Measurements from ENCODE around the gene GIPR.
"Not testable (repeated sequence)": the region's sequence is repeated elsewhere in the genome, so short reads cannot be mapped to it uniquely, and the experiment has no call there.

Gene GIPR

DNA sequence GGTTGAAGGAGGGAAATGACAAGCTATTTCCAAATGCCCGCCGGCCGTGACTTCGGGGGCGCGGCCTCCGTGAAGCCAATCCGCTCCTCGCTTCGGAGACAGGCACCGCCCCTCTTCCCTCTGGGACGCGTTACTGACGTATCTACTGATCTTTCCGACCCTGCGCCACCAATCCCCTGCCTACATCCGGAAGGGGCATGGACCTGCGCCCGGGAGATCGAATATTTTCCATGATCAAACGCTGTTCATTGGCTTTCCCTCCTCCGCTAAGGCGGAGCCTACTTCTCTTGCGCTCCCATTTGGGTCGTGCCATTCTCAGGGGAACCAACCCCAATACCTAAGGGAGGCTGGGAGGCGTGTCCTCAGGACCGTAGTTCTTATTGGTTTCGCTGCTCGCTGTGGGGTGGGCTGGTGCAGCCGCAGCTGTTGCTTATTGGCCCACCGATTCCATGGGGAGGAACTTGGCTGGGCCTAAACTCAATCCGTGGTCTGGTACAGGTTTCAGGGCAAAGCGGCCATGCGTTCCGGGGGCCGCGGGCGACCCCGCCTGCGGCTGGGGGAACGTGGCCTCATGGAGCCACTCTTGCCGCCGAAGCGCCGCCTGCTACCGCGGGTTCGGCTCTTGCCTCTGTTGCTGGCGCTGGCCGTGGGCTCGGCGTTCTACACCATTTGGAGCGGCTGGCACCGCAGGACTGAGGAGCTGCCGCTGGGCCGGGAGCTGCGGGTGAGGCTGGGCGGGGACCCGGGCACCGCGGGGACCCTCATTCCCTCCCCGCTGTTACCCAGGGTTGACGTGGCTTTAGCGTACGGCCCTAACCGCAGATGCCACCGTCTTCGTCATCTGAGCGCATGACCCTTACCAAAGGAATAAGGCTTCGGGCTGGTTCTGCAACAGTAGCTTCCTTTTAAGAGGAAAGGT is 24.4 kb downstream of the GIPR start, which contains the start of gene QPCTL:
TSS of gene QPCTL (plus strand) at position 480 of the 919 bp plus-strand sequence. CDS start at position 518, 38 bp downstream.
- DNase-seq = peak; percentile 97

- DNase-seq = peak; percentile 77
Observed at GRCh38 chr19:45693106-45693788, 25.2 kb downstream of the GIPR start.

- no peak for DNase-seq
Observed at GRCh38 chr19:45701676-45702075, 33.7 kb downstream of the GIPR start.

DNA sequence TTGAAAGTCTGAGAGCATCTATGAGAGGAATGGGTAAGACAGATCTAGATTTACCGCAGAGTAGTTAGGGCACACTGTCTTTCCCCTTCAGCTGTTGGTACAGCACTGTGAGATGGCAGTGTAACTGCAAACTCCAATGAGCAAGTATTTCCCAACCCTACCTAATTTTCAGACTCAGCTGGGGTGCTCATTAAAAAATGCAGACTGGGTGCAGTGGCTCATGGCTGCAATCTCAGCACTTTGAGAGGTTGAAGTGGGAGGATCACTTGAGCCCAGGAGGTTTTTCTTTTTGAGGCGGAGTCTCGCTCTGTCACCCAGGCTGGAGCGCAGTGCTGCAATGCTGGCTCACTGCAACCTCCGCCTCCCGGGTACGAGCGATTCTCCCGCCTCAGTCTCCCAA is 37.1 kb downstream of the GIPR start:
- no peak for DNase-seq

DNA sequence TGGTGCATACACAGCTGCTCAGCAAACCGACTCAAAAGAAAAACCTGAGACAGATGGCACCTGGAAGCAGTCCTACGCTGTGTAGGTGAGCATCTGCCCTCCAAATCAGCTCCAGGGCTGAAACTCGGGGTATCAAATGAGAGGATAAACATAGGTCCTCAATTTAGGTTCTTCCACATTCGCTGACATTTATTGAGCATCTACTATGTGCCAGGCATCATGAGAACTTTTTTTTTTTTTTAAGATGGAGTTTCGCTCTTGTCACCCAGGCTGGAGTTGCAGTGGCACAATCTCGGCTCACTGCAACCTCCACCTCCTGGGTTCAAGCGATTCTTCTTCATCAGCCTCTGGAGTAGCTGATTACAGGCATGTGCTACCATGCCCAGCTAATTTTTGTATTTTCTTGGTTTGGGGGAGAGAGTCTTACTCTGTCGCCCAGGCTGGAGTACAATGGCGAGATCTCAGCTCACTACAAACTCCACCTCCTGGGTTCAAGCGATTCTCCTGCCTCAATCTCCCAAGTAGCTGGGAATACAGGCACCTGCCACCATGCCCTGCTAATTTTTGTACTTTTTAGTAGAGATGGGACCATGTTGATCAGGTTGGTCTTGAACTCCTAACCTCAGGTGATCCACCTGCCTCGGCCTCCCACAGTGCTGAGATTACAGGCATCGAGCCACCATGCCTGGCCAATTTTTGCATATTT is 37.8 kb downstream of the GIPR start:
- DNase-seq = no peak

- no peak for DNase-seq
Observed at GRCh38 chr19:45710356-45711130, 42.5 kb downstream of the GIPR start.

- DNase-seq = no peak
Observed at GRCh38 chr19:45711851-45712698, 44.1 kb downstream of the GIPR start.

- no peak for DNase-seq
Observed at GRCh38 chr19:45712699-45713067, 44.7 kb downstream of the GIPR start.

DNA sequence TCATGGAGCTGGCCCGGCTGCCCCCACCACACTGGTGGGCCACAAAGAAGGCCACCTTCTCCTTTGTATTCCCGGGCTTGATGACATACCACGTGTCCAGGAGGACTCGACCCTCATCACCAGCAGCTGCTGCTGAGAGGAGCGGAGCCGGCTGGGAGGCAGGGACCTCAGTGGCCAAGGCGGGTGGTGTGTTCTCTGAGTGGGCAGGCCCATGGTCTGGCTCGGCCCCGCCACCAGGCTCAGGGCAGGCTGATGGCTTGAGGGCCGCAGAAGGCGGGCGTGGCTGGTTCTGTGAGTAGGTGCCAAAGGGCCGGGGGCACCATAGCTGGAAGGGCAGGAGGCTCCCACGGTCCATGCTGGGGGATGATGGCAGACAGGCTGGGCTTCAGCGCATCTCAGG is 45.1 kb downstream of the GIPR start:
- no peak for DNase-seq

- no peak for DNase-seq
Observed at GRCh38 chr19:45715139-45715538, 47.1 kb downstream of the GIPR start.

DNA sequence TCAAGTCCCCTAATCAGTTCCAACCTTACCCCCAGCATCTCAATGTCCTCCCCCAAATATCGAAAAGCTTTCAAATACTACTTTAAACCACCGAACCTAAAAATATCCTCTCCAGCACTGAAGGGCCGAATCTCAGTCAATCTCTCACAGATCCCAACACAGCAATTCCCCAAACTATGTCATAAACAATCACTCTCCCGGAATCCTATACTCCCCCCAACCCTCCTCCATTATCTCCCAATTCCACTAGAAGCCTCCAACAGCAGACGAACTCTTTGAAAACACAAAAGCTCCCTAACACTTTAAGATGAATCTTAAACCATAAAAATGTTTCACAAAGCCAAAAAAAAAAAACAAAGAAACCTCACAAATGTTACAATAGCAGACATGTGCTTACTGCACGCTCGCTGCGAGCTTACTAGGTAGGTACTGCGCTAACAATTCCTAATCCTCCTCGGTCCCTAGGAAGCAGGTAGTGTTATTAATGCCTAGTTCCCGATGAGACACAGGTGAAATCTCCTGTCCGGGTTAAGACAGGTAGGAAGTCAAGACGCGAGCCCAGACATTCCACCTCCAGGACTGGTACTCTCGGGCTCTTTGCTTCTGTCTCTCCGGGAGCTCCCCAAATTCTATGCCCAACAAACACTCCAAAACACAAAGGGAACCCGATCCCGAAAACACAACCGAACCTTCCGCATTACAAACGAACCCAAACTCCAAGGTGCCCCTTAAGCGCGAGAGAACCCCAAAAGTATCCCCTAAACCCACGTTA is 48.5 kb downstream of the GIPR start:
- no peak for DNase-seq

DNA sequence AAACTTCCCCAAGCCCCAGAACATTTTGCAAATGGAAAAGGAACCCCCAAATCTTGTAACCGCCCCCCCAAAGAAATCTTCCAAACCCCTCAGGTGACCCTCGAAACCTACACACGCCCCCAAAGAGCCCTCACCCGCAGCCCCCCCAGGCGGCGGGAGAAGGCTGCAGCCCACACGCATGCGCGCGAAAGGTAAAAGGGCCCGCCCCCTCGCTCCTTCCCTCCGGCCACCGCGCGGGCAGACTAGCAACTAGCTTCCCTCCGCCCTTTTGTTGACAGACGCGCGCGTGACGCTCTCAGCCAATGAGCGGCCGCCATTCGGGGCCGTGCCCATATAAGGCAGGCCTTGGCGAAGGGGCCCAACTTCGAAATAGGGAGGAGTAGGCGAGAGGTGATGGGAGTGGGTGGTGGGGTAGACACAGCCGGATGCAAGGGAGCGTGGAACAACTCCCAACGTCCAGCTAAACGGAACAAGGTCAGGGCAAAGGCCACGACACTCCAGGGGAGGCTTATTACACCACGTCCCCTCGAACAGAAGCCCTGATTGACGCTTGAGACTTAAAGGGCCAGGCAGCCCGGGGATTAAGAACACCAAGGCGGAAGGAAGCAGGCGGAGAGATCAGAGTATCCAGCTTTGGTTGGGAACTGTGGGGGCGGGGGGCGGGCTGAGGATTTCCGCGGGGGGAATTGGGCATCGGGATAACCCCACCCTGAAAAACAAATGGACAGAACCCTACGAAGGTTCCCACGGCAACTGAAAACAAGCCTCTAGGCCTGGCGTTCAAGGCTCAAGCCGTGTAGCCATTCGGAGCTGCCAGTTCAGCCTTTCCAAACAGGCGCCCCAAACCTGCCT is 49.3 kb downstream of the GIPR start:
- DNase-seq = peak; percentile 99

- DNase-seq = no peak
Observed at GRCh38 chr19:45717983-45718650, 50.1 kb downstream of the GIPR start.

GRCh38 chr19:45720065-45720464 is 52.0 kb downstream of the GIPR start:
- DNase-seq = not testable (repeated sequence)

GRCh38 chr19:45728683-45729082 is 60.7 kb downstream of the GIPR start:
- not testable (repeated sequence) for DNase-seq

- DNase-seq = no peak
Observed at GRCh38 chr19:45729800-45730290, 61.8 kb downstream of the GIPR start.

- peak; percentile 98 for DNase-seq
Observed at GRCh38 chr19:45730368-45731288, 62.6 kb downstream of the GIPR start, which contains the start of gene FBXO46. TSS of gene FBXO46 (minus strand) at chr19:45730896. CDS start at chr19:45713495, 17,401 bp downstream.

All from left hindlimb (tissue), 1 donor.